OCI-LY1 (cell line): ENCODE measurements around the gene RAPGEF4.

Source experiments
- H2AFZ ChIP-seq: fragments of 200-600 bp; sonication (generic), shearing (Covaris generic); 2 replicates; pipeline ENCODE4 v1.6.0; 2014; ENCODE audit warnings: antibody characterized with exemption, mild to moderate bottlenecking, low read length
- H3F3A ChIP-seq: fragments of 200-600 bp; sonication (generic), shearing (Covaris generic); 2 replicates; pipeline ENCODE4 v1.6.0; 2014; ENCODE audit warnings: mild to moderate bottlenecking, antibody characterized with exemption, low read length, moderate library complexity; ENCODE audit not compliant: insufficient read depth
- H3K27ac ChIP-seq: fragments of 200-600 bp; sonication (generic); 2 replicates; pipeline ENCODE4 v1.5.1; 2014; ENCODE audit warnings: low read length, mixed run types, mild to moderate bottlenecking, low read depth; ENCODE audit not compliant: poor library complexity, severe bottlenecking
- H3K27me3 ChIP-seq: fragments of 200-600 bp; sonication (generic); 2 replicates; pipeline ENCODE4 v1.6.0; 2014; ENCODE audit warnings: antibody characterized with exemption, mild to moderate bottlenecking, low read length, moderate library complexity; ENCODE audit not compliant: insufficient read depth
- H3K36me3 ChIP-seq: fragments of 200-600 bp; sonication (generic); 2 replicates; pipeline ENCODE4 v1.6.1; 2014; ENCODE audit warnings: mild to moderate bottlenecking, antibody characterized with exemption, low read length, moderate library complexity, mixed read lengths; ENCODE audit not compliant: insufficient read depth
- H3K4me1 ChIP-seq: fragments of 200-600 bp; sonication (generic); 2 replicates; pipeline ENCODE4 v1.5.1; 2014; ENCODE audit warnings: mild to moderate bottlenecking, low read length, moderate library complexity; ENCODE audit not compliant: insufficient read depth, severe bottlenecking
- H3K4me2 ChIP-seq: fragments of 200-600 bp; sonication (generic), shearing (Covaris generic); 2 replicates; pipeline ENCODE4 v1.6.1; 2014; ENCODE audit warnings: low read length
- H3K4me3 ChIP-seq: fragments of 200-600 bp; sonication (generic); 2 replicates; pipeline ENCODE4 v1.5.1; 2014; ENCODE audit warnings: low read length, low read depth, mild to moderate bottlenecking, mixed read lengths; ENCODE audit not compliant: poor library complexity, severe bottlenecking
- H3K79me2 ChIP-seq: fragments of 200-600 bp; shearing (Covaris generic); 2 replicates; pipeline ENCODE4 v1.6.1; 2016; ENCODE audit warnings: mixed run types, low read length, mixed read lengths; ENCODE audit not compliant: insufficient read depth
- H3K9ac ChIP-seq: fragments of 200-600 bp; sonication (generic), shearing (Covaris generic); 2 replicates; pipeline ENCODE4 v1.6.1; 2014; ENCODE audit warnings: mild to moderate bottlenecking, low read length, mixed read lengths
- H3K9me2 ChIP-seq: fragments of 200-600 bp; sonication (generic), shearing (Covaris generic); 2 replicates; pipeline ENCODE4 v1.6.1; 2014; ENCODE audit warnings: low read depth, mild to moderate bottlenecking, low read length, mixed read lengths
- H3K9me3 ChIP-seq: fragments of 200-600 bp; shearing (Covaris generic); 2 replicates; pipeline ENCODE4 v1.6.1; 2014; ENCODE audit warnings: low read length, mixed read lengths
- H4K20me1 ChIP-seq: fragments of 200-600 bp; sonication (generic), shearing (Covaris generic); 2 replicates; pipeline ENCODE4 v1.6.0; 2016; ENCODE audit warnings: mild to moderate bottlenecking, low read length; ENCODE audit not compliant: insufficient read depth
- CTCF ChIP-seq: fragments of 200-600 bp; sonication (generic), shearing (Covaris generic); IDR thresholded peaks from 2 replicates; pipeline ENCODE4 v1.5.1; 2017; ENCODE audit warnings: mild to moderate bottlenecking, antibody characterized with exemption, low read length, moderate library complexity, mixed read lengths
- EZH2 ChIP-seq: fragments of 200-600 bp; sonication (generic), shearing (Covaris generic); IDR thresholded peaks from 2 replicates; pipeline ENCODE4 v1.8.0; 2017; ENCODE audit warnings: borderline replicate concordance, mixed run types, mild to moderate bottlenecking, antibody characterized with exemption, low read length, moderate library complexity, mixed read lengths

Gene RAPGEF4

GRCh38 chr2:172812158-172812744 lies 76.6 kb downstream of the RAPGEF4 start:
- Histone ChIP-seq H3K9ac (no peak overlapping the region), H3K27ac (no peak overlapping the region), H3F3A (no peaks in the 10 kb centered on the region), H3K36me3 (no peaks in the 10 kb centered on the region), H3K4me2 (no peak overlapping the region), H2AFZ (no peak overlapping the region), H3K9me3 (no peaks in the 10 kb centered on the region), H3K4me3 (no peak overlapping the region), H4K20me1 (no peaks in the 10 kb centered on the region), H3K9me2 (no peaks in the 10 kb centered on the region), H3K79me2 (no peaks in the 10 kb centered on the region), H3K27me3 (no peaks in the 10 kb centered on the region), H3K4me1 (no peaks in the 10 kb centered on the region)
- TF ChIP-seq EZH2 (no peak), CTCF (no peak)

GRCh38 chr2:172813314-172813888 lies 77.8 kb downstream of the RAPGEF4 start:
- Histone ChIP-seq H2AFZ (no peak overlapping the region), H3K9ac (no peak overlapping the region), H3K4me2 (no peak overlapping the region), H3K4me1 (no peaks in the 10 kb centered on the region), H4K20me1 (no peaks in the 10 kb centered on the region), H3K4me3 (no peak overlapping the region), H3K27me3 (no peaks in the 10 kb centered on the region), H3K27ac (no peak overlapping the region), H3K9me3 (no peaks in the 10 kb centered on the region), H3K36me3 (no peaks in the 10 kb centered on the region), H3K9me2 (no peaks in the 10 kb centered on the region), H3F3A (no peaks in the 10 kb centered on the region), H3K79me2 (no peaks in the 10 kb centered on the region)
- peak; percentile 30; the same call in 1 of the 2 replicates for TF ChIP-seq CTCF
- TF ChIP-seq EZH2 = no peak

- H3K9ac ChIP-seq = no peak overlapping the region
- H3K4me2 ChIP-seq = no peak overlapping the region
- no peak overlapping the region for H2AFZ ChIP-seq
- H3K4me1 ChIP-seq = no peaks in the 10 kb centered on the region
- no peak for TF ChIP-seq CTCF
- no peak for TF ChIP-seq EZH2
- H3K27me3 ChIP-seq = no peaks in the 10 kb centered on the region
- H3K79me2 ChIP-seq = no peaks in the 10 kb centered on the region
- H3F3A ChIP-seq = no peaks in the 10 kb centered on the region
- no peaks in the 10 kb centered on the region for H3K9me2 ChIP-seq
- H3K36me3 ChIP-seq = no peaks in the 10 kb centered on the region
- no peaks in the 10 kb centered on the region for H4K20me1 ChIP-seq
- H3K9me3 ChIP-seq = no peaks in the 10 kb centered on the region
- no peak overlapping the region for H3K4me3 ChIP-seq
- no peak overlapping the region for H3K27ac ChIP-seq
Measured at GRCh38 chr2:172817411-172817810, 81.8 kb downstream of the RAPGEF4 start.
